ENCODE measurements around the gene ABCB6.

DNA sequence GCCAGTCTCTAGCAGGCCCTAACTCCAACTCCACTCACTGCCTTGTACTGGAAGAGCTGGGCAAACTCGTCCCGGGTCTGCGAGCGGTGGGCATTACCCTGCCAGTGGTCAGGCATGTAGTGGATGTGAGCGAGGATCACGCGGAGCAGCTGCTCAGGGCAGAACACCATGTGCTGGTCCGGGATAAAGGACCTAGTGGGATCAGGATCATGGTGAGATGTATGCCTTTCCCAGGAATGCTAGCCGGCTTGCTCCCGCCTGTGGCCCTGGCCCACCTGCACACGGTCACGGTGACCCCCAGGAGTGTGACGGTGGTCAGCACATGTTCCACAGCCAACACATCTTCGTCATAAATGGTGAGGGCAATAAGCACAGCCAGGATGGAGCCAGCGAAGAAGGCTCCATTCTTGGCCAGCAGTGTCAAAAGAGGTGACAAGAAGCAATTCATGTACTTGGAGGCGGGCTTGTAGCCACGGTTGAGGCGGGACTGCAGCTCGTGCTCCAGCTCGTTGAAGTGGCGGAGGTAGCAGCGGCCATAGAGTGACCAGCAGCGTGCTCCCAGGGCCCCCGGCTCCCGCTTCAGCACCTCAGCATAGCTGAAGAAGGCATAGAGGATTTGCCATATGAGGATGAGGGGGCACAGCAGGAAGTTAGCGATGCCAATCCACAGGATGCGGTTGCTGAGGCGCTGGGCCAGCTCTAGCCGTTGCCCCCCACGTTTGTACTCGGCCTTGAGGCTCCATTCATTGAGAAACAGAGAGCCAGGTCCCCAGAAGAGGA is 5.3 kb upstream of the ABCB6 start:
- TF ChIP-seq GATA2 (IDR thresholded peaks at IDR 0.05; ENCODE audit: low read depth, low read length) (no peak), GATA3 (IDR thresholded peaks at IDR 0.05; ENCODE audit: low read depth, low read length) (no peak)
